GM21737 (cell line): Measurements from ENCODE around the gene PLEKHA7.
"Not testable (repeated sequence)": the region's sequence is repeated elsewhere in the genome, so short reads cannot be mapped to it uniquely, and the experiment has no call there.

Source experiments
- ATAC-seq: cut with Tn5 transposase; IDR thresholded peaks from one replicate; pipeline ENCODE4 v1.9.1; 2021; ENCODE audit warnings: mild to moderate bottlenecking, moderate library complexity; ENCODE audit not compliant: unreplicated experiment

Gene PLEKHA7

DNA sequence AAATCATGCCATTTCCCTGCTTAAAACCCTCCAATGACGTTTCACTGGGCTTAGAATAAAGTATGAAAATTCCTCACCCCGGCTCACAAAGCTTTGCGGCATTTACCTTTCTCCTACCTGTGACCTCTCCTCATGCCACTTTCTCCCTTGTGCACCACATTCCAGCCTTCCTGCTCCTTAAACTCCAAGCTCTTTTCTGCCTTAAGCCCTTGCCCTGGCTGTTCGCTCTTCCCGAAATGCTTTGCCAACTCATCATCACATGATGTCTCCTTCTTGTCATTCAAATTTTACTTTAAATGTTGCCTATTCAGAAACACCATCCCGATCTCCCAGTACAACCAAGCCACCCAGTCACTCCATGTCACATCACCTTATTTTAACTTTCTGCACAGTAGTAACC is 2.0 kb downstream of the PLEKHA7 start:
- ATAC-seq, result no peak

DNA sequence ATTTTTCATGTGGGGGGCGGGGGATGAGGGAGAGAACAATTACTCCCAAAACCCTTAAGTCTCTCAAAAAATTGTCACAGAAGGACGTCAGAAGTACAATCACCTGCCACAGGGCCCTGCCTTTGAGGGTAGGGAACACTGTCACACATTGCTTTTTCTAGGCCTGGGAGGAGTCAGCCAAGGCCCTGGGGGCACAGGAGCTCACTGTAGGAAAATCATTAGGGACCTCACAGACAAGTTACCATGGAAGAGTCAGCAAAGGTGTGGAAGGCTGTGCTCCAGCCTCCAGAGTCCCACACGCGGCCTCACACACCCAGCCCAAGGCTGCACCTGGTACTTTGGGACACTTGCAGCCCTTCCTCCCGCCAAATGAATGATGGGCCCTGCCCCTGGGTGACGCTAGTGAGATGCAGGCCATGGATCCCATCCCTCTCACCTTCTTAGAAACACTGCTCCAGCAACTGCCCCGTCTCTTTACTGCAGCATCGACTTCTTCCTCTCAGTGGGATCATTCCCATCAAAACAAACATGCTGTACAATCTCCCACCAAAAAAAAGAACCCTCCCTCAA is 3.3 kb downstream of the PLEKHA7 start:
- no peak for ATAC-seq

DNA sequence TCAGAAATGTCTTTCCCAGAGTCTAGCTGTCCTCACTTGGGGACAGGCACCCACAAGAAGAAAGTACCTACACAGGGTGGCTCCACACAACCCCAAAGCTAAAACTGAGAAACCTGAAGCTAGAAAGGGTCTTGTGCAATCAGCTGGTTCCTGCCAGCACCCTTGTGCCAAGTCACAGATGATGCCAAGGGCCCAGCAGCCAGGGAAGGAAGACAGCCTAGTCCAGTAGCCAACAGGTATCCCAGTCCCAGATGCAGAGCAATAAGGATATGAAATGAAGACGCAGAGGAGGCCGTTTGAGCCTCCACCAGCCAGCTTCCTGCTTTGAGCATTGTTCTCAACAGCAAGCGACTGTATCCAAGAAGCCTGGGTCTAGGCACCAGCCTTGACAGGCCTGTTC is 6.1 kb downstream of the PLEKHA7 start:
- no peak for ATAC-seq

DNA sequence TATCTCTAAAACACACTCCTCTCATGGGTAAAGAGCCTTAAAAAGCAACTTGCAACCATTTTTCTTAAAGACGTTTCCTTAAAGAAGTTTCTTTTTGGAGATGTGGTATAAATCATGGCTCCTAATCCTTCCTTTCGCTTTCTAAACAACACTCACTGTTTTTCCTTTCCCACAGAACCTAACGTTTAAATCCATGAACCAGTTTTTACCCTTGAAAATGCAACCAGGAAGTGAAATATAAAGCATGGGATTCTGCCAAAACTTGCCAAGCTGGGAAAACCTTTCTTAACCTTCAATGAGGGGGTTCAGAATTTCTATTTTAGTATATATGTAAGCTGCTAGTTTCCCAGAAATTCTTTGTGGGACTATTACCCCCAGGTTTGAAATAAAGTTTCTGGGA is 8.6 kb downstream of the PLEKHA7 start:
- ATAC-seq, result no peak

DNA sequence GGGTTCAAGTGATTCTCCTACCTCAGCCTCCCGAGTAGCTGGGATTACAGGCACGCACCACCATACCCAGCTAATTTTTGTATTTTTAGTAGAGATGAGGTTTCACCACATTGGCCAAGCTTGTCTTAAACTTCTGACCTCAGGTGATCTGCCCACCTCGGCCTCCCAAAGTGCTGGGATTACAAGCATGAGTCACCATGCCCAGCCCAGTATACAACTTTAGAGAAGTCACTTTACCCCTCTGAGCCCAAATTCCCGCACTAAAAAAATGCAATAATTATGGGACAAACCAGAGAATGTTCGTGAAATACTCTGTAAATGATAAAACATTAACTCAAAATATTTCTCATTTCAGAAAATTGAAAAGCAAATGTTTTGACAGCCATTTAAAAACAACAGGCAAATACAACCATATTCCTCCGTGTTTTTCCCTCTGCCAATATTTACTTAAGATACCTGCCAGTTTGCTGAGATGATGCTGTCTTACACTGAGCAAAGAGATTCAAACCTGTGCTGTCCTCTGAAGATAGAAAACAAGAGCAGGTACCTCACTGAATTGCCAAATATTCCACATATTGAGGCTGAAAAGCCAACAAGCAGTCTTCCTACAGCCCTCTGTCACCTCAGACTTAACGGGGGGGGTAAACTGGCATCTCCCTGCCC is 9.6 kb downstream of the PLEKHA7 start:
- no peak for ATAC-seq

DNA sequence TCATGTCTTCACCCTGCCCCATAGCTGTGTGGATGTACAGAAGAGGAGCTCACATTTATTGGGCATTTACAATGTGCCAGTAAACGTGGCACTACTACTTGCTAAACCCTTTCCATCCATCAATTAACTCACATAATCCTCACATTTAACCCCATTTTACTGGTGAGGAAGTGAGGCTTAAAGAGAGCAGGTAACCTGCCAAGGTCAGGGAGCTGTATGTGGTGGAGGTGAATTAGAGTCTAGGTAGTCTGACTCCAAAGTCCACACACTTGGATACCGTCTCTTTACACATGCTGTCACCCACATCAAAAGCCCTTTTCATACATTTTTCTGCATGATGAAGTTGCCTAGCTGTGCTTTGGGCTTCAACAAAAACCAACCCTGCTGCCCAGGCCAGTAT is 10.8 kb downstream of the PLEKHA7 start:
- no peak for ATAC-seq

DNA sequence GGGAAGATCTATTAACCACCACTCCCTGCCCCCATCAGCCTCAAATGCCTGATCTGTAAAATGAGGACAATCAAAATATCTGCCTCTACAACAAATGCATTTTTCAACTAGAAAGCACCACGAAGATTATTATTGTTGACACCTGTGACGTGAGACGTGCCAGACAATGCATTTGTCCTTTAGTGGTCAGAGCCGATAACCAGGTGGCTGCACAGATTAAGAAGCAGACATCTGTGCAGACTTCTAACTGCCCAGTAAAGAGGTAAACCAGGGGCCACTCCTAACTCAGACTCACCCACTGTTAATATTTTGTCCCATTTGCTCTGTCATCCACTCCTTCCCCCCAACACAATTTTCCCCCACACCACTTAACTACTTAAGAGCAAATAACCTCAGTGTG is 11.7 kb downstream of the PLEKHA7 start:
- no peak for ATAC-seq

DNA sequence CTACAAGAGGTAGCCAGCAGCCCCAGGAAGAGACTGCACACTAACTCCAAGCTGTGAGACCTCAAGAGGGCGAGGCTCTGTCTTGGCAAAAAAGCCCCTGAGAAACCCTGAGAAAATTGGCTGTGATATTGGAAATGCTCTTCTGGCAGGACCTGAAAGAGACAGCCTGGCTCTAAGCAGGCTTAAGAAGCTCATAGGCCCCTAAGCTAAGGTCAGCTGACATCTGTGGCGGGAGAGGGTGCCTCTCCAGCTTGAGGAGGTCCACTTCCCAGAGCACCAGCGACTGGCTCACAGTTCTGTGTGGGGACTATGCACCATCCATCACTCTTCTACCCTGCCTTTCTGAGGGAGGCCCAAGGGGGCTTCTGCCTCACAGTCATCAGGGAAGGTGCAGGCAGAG is 12.4 kb downstream of the PLEKHA7 start:
- ATAC-seq, result no peak

DNA sequence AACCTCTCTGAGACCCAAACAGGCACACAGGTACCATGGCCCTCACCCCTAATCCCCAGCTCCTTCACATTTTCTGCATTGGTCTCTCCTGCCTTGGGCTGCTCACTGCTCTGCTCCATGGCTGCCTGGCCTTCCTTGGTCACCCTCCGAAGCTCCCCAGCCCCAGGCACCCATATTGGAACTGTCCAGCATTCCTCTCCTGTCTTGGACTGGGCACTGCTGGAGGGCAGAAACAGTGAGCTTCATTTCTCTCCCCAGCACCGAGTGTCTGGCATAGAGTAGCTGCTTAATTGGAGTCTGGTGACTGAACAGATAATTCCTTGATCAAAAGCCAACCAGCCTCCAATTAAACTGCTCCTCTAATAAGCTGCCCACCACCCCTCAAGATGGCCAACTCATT is 13.2 kb downstream of the PLEKHA7 start:
- no peak for ATAC-seq

DNA sequence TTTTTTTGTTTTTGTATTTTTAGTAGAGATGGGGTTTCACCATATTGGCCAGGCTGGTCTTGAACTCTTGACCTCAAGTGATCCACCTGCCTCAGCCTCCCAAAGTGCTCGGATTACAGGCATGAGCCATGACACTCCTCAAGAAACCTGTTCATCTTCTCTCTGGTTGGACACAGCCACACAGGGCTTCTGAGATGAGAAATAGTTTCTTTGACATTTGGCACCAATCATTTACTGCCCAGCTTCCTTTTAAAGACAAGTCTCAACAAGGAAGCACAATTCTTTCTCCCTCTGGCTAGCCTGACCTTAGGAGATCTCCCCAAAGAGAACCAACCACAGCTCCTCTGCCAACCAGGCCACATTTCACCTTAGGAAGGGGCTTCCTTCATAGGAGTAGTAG is 14.0 kb downstream of the PLEKHA7 start:
- ATAC-seq, result not testable (repeated sequence)

DNA sequence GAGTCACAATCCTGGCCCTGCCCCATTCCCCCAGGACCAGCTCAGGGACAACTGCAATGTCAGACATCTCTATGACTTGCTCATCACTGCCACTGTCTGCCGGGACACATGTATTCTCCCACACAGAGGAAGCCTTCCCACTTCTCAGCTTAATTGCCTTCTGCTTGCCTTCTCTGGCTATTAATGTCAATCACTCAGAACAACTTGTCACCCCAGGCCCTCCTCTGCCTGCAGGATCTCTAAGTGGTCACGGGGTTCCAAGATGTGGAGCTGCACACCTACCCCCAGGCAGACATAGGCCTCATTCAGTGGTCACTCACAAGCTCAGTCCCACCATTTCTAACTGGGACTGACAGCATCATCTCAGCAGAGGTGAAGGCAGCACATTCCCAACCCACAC is 15.1 kb downstream of the PLEKHA7 start:
- ATAC-seq, result no peak

DNA sequence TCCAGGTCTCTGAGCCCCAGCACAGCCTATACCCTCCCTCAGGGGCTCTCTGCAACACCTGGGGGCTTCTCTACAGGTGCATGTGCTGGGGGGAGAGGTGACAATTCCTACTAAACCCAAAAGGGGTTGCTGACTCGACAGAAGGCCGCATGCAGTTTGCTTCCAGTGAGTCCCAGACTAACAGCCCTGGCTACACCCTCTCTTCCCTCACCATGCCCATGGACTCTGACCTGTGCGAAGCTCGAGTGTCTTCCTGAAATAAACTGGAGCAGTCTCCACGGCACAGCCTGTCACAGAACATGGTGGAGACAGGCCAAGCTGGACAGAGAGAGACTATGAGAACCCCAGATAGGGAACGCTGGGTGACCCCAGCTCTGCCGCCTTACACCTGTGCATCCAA is 16.6 kb downstream of the PLEKHA7 start:
- no peak for ATAC-seq

DNA sequence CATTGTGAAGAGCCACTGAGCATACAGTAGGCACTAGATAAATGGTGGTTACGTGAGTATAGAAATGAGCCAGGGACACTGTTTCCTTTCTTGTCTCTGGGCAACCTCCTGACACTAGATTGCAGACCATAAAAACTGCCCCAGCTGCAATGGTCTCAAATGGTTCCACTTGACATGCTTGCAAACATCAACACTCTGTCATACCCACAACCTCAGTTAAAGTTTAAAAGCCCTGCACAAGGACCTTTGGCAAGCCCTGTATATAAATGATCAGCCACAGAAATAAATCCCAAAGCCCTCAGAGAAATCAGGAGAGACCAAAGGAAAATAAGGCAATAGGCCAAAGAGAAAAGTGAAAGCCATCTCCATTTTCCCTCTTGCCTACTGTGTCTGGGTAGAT is 20.7 kb downstream of the PLEKHA7 start:
- no peak for ATAC-seq

DNA sequence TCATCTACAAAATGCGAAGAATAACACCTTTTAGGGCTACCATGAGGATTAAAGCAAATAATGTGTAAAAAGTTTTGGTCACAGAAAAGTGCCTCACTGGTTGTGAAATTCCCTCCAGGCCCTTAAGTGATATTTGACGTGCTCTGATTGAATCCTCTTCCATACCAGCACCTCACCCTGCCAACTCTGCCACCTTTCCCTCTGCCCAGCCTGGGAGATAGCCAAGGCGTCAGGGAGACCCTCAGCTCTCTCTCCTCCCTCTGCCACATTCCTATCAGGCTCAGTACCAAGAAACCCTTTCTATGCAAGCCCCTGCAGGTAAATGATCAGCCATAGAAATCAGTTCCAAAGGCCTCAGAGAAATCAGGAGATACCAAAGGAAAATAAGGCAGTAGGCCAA is 21.4 kb downstream of the PLEKHA7 start:
- no peak for ATAC-seq

DNA sequence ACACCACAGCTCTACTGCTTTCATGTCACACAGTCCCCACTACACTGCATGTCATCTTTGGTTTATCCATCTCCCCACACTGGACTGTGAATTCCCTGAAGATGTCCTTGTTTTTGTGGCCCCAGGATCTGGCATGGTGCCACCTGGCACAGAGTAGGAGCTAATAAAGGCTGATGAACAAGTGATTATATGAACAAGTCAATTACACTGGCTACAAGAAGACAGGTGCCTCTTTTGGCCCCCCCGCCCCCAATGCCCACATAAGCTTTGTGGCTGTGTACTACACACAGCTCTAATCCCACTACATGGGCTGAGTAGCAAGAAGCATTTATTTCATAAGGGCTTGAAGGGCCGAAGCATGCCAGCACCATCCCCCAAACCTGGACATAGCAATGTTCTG is 24.7 kb downstream of the PLEKHA7 start:
- ATAC-seq, result no peak

DNA sequence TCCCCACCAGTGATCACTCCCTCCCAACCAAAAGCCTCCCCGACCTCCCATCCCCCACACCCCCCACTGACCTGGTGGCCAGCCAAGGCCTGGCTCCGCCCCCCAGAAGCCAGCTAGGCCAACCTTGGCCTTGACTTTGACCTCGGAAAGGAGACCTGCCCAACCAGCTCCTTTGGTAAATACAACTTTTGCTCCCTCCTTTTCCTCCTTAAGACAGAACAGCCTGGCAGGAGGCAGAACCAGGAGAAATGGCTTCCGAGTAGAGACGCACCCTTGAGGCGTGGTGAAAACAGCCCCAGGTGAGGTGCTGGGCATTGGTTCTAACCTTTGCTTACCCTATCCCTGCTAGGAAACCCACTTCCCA is 27.0 kb downstream of the PLEKHA7 start:
- no peak for ATAC-seq

DNA sequence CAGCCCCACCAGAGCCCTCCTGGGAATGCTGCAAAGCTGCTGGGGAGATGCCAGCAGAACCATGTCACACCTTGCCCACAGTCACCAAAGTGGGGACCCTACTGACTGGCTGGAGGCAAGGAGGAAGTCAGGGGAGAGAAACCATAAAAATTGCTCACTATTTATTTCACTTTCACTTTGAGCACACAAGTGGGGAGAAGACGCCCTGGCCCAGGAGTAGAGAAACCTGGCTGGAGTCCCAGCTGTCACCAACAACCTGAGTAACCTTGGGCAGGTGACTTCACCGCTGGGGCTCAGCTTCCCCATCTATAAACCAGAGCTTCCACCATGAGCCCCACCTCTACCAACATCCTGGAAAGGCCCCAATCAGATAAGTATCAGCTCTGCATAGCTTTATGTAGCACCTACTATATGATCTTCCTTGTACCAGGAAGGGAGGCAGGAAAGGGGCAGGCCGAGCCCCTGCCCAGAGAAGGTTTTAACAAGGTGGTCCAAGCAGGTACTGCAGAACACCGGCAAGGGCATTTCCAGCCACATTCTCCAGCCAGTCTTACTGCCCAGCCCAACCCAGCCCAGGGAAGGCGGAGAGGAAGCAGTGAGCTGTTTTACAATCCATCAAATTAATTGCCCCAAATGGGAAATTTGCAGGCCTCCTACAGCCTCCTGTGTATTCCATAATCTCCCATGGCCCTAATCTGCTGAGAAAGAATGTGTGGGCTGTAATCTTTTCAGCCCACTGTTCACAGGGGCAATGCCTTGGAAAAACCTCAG is 27.6 kb downstream of the PLEKHA7 start:
- peak; percentile 99 for ATAC-seq

DNA sequence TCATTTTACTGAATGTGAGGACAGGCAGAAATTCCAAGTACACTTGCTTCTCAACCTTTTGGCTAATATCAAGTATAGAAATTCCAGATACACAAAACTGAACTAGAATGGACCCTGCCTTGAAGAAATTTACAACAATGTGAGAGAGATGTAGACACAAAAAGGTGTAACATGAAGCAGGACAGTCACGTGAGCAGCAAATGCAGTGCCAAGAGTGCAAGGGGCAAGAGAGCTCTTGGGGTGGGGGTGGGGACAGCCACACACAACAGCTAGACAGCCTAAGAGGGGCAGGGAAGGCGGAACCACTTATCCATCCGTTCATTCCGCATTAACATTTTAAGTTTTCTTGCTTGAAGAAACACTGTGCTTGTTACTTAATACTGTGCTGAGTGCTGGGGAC is 28.9 kb downstream of the PLEKHA7 start:
- ATAC-seq, result no peak

DNA sequence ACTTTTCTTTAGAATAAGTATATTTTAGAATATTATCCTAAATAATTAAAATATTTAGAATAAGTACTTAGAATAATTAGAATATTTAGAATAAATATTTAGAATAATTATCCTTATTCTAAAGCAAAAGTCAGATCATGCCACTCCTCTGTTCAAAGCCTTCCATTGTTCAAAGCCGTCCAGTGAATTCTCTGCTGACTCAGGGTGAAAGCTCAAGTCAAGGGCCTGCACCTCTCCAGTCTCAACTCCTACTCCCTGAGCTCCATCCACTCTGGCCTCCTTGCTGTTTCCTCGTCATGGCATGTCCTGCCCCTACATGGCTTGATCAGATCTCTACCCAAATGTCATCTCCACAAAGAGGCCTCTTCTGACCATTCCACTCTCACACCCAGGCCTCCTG is 30.0 kb downstream of the PLEKHA7 start:
- ATAC-seq, result no peak

DNA sequence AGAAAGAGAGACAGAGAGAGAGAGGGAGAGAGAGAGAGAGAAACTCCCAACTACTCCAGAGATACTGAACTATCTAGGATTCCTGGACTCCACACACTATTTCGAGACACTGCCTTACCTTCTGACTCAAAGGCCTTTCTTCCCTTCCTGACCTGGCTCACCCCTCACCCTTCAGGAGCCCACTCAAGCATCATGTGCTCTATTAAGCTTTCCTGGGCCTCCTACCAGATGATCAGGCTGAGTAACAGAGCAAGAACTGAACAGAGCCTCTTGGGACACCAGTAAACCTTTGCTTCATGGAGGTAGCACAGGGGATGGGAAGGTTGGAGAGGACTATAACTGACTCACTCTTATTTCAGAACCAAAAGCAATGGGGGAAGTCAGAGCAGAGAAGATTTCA is 31.4 kb downstream of the PLEKHA7 start:
- ATAC-seq, result no peak

DNA sequence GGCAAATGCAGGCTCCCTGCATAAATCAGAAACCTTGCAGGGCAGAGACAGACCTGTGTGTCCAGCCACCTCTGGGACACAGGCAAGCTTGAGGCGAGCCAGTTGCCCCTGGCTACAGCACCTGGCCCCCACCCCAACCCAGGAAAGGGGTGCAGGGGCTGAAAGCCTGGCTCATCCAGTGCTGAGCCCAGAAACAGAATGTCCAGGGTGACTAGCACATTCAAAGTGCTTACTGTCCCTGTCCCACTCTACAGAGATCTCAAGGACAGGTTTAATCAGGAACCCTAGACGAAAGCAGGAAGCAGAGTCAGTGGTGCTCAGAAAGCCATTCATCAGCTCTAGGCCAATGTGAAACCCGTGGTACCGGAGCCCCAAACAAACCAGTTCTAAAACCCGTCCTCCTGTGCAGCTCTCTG is 31.9 kb downstream of the PLEKHA7 start:
- ATAC-seq, result no peak

DNA sequence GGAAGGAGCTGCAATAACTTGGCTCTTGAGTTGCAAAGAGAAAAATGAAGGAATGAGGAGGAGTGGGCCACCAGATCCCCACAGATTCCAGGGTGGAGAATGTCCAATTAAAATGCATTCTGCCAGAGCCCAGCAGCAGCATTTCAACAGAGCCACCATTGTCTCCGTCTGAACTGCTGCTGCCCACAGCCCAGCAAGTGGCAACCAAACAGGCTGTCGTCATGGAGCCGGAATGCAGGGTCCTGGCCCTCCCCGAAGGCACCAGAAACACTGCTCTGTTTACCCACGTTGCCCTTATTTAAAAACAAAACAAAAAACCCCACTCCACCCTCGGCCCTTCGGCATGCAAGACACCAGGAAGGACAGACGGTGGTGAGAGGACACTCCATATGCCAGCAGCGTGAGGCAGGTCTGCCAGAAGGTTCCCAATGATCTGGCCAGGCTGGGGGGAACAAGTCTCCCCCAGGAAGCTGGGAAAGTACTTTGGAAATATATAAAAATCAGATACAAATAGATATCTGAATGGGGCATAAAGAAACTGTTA is 32.5 kb downstream of the PLEKHA7 start:
- ATAC-seq, result no peak
